GM23338 (cell line): Measurements from ENCODE around the gene OR10H2.

Experiments used
- CREB1 ChIP-seq: fragments of 250-450 bp; sonication (Bioruptor Pico); IDR thresholded peaks from 2 replicates; pipeline ENCODE4 v1.5.0; 2020; ENCODE audit warnings: low read depth, mild to moderate bottlenecking, moderate library complexity
- CTCF ChIP-seq, 2 experiments: fragments of 200-600 bp in 1 of 2; sonication (generic) in 1 of 2; conservative IDR thresholded peaks; 2 replicates each; pipeline versions ENCODE4 v1.5.1 to v1.6.1; 2016 to 2017; ENCODE audit warnings: antibody characterized with exemption in 2 of 2, low read depth in 2 of 2, mild to moderate bottlenecking in 2 of 2, moderate library complexity in 1 of 2
- ETS1 ChIP-seq: IDR thresholded peaks from 2 replicates; pipeline ENCODE4 v1.6.1; 2016; ENCODE audit warnings: antibody characterized with exemption
- EZH2 ChIP-seq: fragments of 200-600 bp; sonication (generic); IDR thresholded peaks from one replicate; pipeline ENCODE4 v1.8.0; 2017; ENCODE audit warnings: antibody characterized with exemption, mild to moderate bottlenecking, low read depth; ENCODE audit not compliant: unreplicated experiment
- EZH2phosphoT487 ChIP-seq: fragments of 200-600 bp; sonication (generic); IDR thresholded peaks from one replicate; pipeline ENCODE4 v1.8.1; 2018; ENCODE audit warnings: antibody characterized with exemption; ENCODE audit not compliant: unreplicated experiment
- JUNB ChIP-seq: IDR thresholded peaks from one replicate; pipeline ENCODE4 v1.6.1; 2016; ENCODE audit warnings: antibody characterized with exemption; ENCODE audit not compliant: unreplicated experiment
- NANOG ChIP-seq: IDR thresholded peaks from 2 replicates; pipeline ENCODE4 v1.6.1; 2016; ENCODE audit warnings: antibody characterized with exemption, borderline replicate concordance
- POLR2AphosphoS5 ChIP-seq: IDR thresholded peaks from 2 replicates; pipeline ENCODE4 v1.6.1; 2016; ENCODE audit warnings: antibody characterized with exemption, low read depth
- REST ChIP-seq: IDR thresholded peaks from one replicate; pipeline ENCODE4 v1.6.1; 2018; ENCODE audit warnings: antibody characterized with exemption; ENCODE audit not compliant: unreplicated experiment
- STAT1 ChIP-seq: IDR thresholded peaks from one replicate; pipeline ENCODE4 v1.6.1; 2016; ENCODE audit warnings: antibody characterized with exemption; ENCODE audit not compliant: unreplicated experiment
- ZNF114 ChIP-seq: fragments of 250-450 bp; sonication (Bioruptor Pico); IDR thresholded peaks from 2 replicates; pipeline ENCODE4 v1.5.0; 2020; ENCODE audit warnings: mild to moderate bottlenecking, moderate library complexity
- ZNF462 ChIP-seq: fragments of 250-450 bp; sonication (Bioruptor Pico); IDR thresholded peaks from 2 replicates; pipeline ENCODE4 v1.5.0; 2020; ENCODE audit warnings: mild to moderate bottlenecking, moderate library complexity

- no peak for TF ChIP-seq CTCF (conservative IDR thresholded peaks at IDR 0.05; ENCODE audit: low read depth in 2 of 2)
- no peak for TF ChIP-seq EZH2phosphoT487
- no peak for TF ChIP-seq ZNF462 (CRISPR knock-in tag)
- no peak for TF ChIP-seq REST
- no peak for TF ChIP-seq POLR2AphosphoS5
- no peak for TF ChIP-seq CREB1 (CRISPR knock-in tag)
- no peak for TF ChIP-seq EZH2
- TF ChIP-seq JUNB = no peak
- TF ChIP-seq ETS1 = no peak
- no peak for TF ChIP-seq ZNF114 (CRISPR knock-in tag)
- TF ChIP-seq NANOG = no peak
- no peak for TF ChIP-seq STAT1
These were observed 6.1 kb downstream of the OR10H2 start for GRCh38 chr19:15733895-15734294.
